HepG2 (cell line): ENCODE measurements around the gene CD6. TPM values are rescaled to one million over a fixed set of nuclear protein-coding genes. Genes with fewer than 3 reads are reported as not detected.

ENCODE experiments used
- ATAC-seq: fragments of 200-7000 bp; cut with Tn5 transposase; 3 replicates; pipeline ENCODE4 v1.9.1; 2020; ENCODE audit warnings: mild to moderate bottlenecking, moderate library complexity
- BruUV-seq: library from RNA; stranded (reverse); fragments of 400-500 nt; replicated peaks from 2 replicates; lab custom pipeline; 2021; lab: Mats Ljungman, UMichigan
- CTCF ChIA-PET: fragments of 300-600 bp; formaldehyde crosslinking; extraction: SDS; loops from one replicate; lab custom pipeline; 2021; ENCODE audit warnings: low total read pairs, inconsistent platforms, low intra/inter-chr PET ratio; lab: Yijun Ruan, JAX
- POLR2A ChIA-PET: fragments of 350-600 bp; sonication (Branson Sonifier 250); formaldehyde crosslinking; loops from one replicate; lab custom pipeline; 2020; ENCODE audit warnings: antibody characterized with exemption, inconsistent platforms; lab: Yijun Ruan, JAX
- DNase-seq: peaks from one replicate; pipeline ENCODE4 v3.0.0-alpha.2; 2015; ENCODE audit warnings: low spot score
- FAIRE-seq: peaks from 3 replicates; lab custom pipeline; 2011; peaks lifted over from hg19 to GRCh38; lab: Jason Lieb, UNC
- H2AFZ ChIP-seq: one replicate; pipeline ENCODE4 v1.6.1; 2011; ENCODE audit warnings: low read length, inconsistent platforms
- H3K27ac ChIP-seq: fragments of 300-600 bp; 3 replicates; pipeline ENCODE4 v1.8.0; 2011; ENCODE audit warnings: mixed run types, mild to moderate bottlenecking, mixed read lengths, low read length, inconsistent platforms; ENCODE audit not compliant: insufficient read depth; ENCODE audit errors: extremely low read length
- H3K27me3 ChIP-seq, 2 experiments: fragments of 200-600 bp in 1 of 2; 2 replicates in 1 of 2; 3 replicates in 1 of 2; pipeline versions ENCODE4 v1.6.0 to v1.8.0; 2011; ENCODE audit warnings: low read length in 2 of 2, mild to moderate bottlenecking in 2 of 2, moderate library complexity in 2 of 2, inconsistent platforms in 1 of 2; ENCODE audit not compliant: insufficient read depth in 2 of 2, control insufficient read depth in 1 of 2
- H3K36me3 ChIP-seq, 2 experiments: fragments of 200-600 bp in 1 of 2; replicated peaks in 1 of 2; 2 replicates in 1 of 2; 3 replicates in 1 of 2; pipeline versions ENCODE4 v1.5.1 to v1.8.0; 2011; ENCODE audit warnings: low read length in 2 of 2, inconsistent platforms in 1 of 2; ENCODE audit not compliant: insufficient read depth in 2 of 2, control insufficient read depth in 1 of 2
- H3K4me1 ChIP-seq: 2 replicates; pipeline ENCODE4 v1.5.1; 2012; ENCODE audit warnings: low read length, inconsistent platforms; ENCODE audit not compliant: insufficient read depth
- H3K4me2 ChIP-seq: 2 replicates; pipeline ENCODE4 v1.6.0; 2011; ENCODE audit warnings: low read depth, low read length, inconsistent platforms
- H3K4me3 ChIP-seq, 3 experiments: fragments of 200-600 bp in 1 of 3; sonication (generic), shearing (Covaris generic) in 1 of 3; replicated peaks in 1 of 3; 2 replicates each; pipeline ENCODE4 v1.5.1; 2011 to 2016; ENCODE audit warnings: low read length in 3 of 3, inconsistent platforms in 2 of 3, low read depth in 2 of 3, mild to moderate bottlenecking in 2 of 3, control low read depth in 1 of 3, mixed read lengths in 1 of 3; ENCODE audit not compliant: insufficient read depth in 1 of 3
- H3K79me2 ChIP-seq: one replicate; pipeline ENCODE4 v1.6.1; 2011; ENCODE audit warnings: low read length, inconsistent platforms; ENCODE audit not compliant: insufficient read depth
- H3K9ac ChIP-seq: 2 replicates; pipeline ENCODE4 v1.6.0; 2011; ENCODE audit warnings: mild to moderate bottlenecking, low read depth, low read length, inconsistent platforms; ENCODE audit not compliant: insufficient read depth
- H3K9me3 ChIP-seq: 2 replicates; pipeline ENCODE4 v1.5.1; 2012; ENCODE audit warnings: mild to moderate bottlenecking, low read length
- H4K20me1 ChIP-seq: 2 replicates; pipeline ENCODE4 v1.6.0; 2011; ENCODE audit warnings: inconsistent platforms, mild to moderate bottlenecking, low read length, moderate library complexity; ENCODE audit not compliant: insufficient read depth
- HES4 ChIP-seq: sonication (generic); formaldehyde crosslinking; IDR thresholded peaks from 2 replicates; pipeline ENCODE4 v1.9.0; 2021; ENCODE audit warnings: mild to moderate bottlenecking, missing genetic modification reagents, borderline replicate concordance
- SOX6 ChIP-seq, 2 experiments: fragments of 450-650 bp in 1 of 2; sonication (generic) in 1 of 2; formaldehyde crosslinking in 1 of 2; IDR thresholded peaks; 2 replicates each; pipeline versions ENCODE4 v1.4.0 to v1.6.1; 2017 to 2020; ENCODE audit warnings: antibody characterized with exemption in 1 of 2, mild to moderate bottlenecking in 1 of 2, missing genetic modification reagents in 1 of 2
- ZNF251 ChIP-seq: sonication (generic); formaldehyde crosslinking; IDR thresholded peaks from 2 replicates; pipeline ENCODE4 v1.9.0; 2021; ENCODE audit warnings: mild to moderate bottlenecking, missing genetic modification reagents
- ZNF484 ChIP-seq: sonication (generic); formaldehyde crosslinking; IDR thresholded peaks from 2 replicates; pipeline ENCODE4 v1.5.1; 2020; ENCODE audit warnings: mild to moderate bottlenecking, low read depth, missing genetic modification reagents, borderline replicate concordance
- ZNF609 ChIP-seq: sonication (generic); formaldehyde crosslinking; IDR thresholded peaks from 2 replicates; pipeline ENCODE4 v1.4.0; 2020; ENCODE audit warnings: mild to moderate bottlenecking, missing genetic modification reagents, borderline replicate concordance
- ZNF772 ChIP-seq: sonication (generic); formaldehyde crosslinking; IDR thresholded peaks from 2 replicates; pipeline ENCODE4 v1.5.0; 2020; ENCODE audit warnings: mild to moderate bottlenecking, missing genetic modification reagents
- WGBS: methylation state at CpG from one replicate; pipeline ENCODE4 v1.1.6; 2017; ENCODE audit warnings: low lambda C conversion rate; 5-methylcytosine and 5-hydroxymethylcytosine counted together
- in situ Hi-C: cut with HindIII; loops from 2 replicates; pipeline ENCODE4 v1.10.0; 2017; ENCODE audit warnings: low pct_unique_long_range_greater_than_20kb; ENCODE audit not compliant: extremely low pct_ligation_motif_present
- intact Hi-C: fragments of 100-400 bp; cut with micrococcal nuclease; formaldehyde crosslinking; loops from one replicate; pipeline ENCODE4 v1.10.0; 2022; ENCODE audit not compliant: unreplicated experiment
- polyA plus RNA-seq, 8 experiments: library from polyadenylated mRNA; depleted of rRNA in 3 of 8; stranded (reverse) in 7 of 8; unstranded in 1 of 8; fragments of >200 nt; fragmentation: Illumina TruSeq in 4 of 8; extraction: Trizol in 4 of 8; gene quantifications; 2 replicates each; pipeline versions ENCODE4 v1.2.1 to v1.2.3, GENCODE V29; 2011 to 2016; ENCODE audit warnings: low read depth in 4 of 8, missing spikeins in 1 of 8, mixed read lengths in 1 of 8; ENCODE audit not compliant: insufficient read depth in 1 of 8
- total RNA-seq, 5 experiments: library from RNA; depleted of rRNA; stranded (reverse); fragments of >200 nt; fragmentation: Illumina TruSeq; extraction: Trizol; gene quantifications; 2 replicates each; pipeline ENCODE4 v1.2.3, GENCODE V29; 2016; ENCODE audit warnings: low read depth in 1 of 5

The CD6 gene
- total and polyA plus RNA-seq, 2 of the 13 experiments (the other 11 are each of a cell fraction or from before 2014, with no cell fraction given): not detected

GRCh38 chr11:61056981-61057380 is 85.5 kb downstream of the CD6 start:
- ChIA-PET POLR2A (no interaction called here), CTCF (no interaction called here)
- no peaks in the 10 kb centered on the region for H3K4me1 ChIP-seq
- ATAC-seq (no peak), FAIRE-seq (no peak), DNase-seq (no peak)
- no TSS peak for BruUV-seq
- H3K4me2 ChIP-seq: no peak overlapping the region
- WGBS: 53% methylated on average over 6 of the region's 7 CpGs
- no peak overlapping the region for H3K9ac ChIP-seq
- in situ Hi-C loops: no loop called here
- TF ChIP-seq ZNF484 (no peak), SOX6 (IDR thresholded peaks at IDR 0.05) (no peak), SOX6 (CRISPR knock-in tag; IDR thresholded peaks at IDR 0.05) (no peak), ZNF251 (CRISPR knock-in tag) (no peak), ZNF772 (CRISPR knock-in tag) (no peak), ZNF609 (CRISPR knock-in tag) (no peak), HES4 (CRISPR knock-in tag) (no peak)
- no peaks in the 10 kb centered on the region for H4K20me1 ChIP-seq
- no peaks in the 10 kb centered on the region for H3K79me2 ChIP-seq
- intact Hi-C loops: no loop called here
- H3K36me3 ChIP-seq: no peaks in the 10 kb centered on the region
- no peak overlapping the region for H2AFZ ChIP-seq
- peaks cover 2 to 58% of the 10 kb centered on the region in 2 experiments for H3K27me3 ChIP-seq
- no peak overlapping the region for H3K4me3 ChIP-seq
- no peaks in the 10 kb centered on the region for H3K9me3 ChIP-seq
- no peak overlapping the region for H3K27ac ChIP-seq
